H1 (cell line): Measurements from ENCODE around the gene DHRS7C. TPM values are rescaled to one million over a fixed set of nuclear protein-coding genes. Genes with fewer than 3 reads are reported as not detected.
A peak's percentile ranks its signal among the peaks of the same experiment; 100 is the strongest.

Experiments used
- CTCF ChIA-PET: fragments of 300-600 bp; sonication (Branson Sonifier 250); formaldehyde crosslinking; loops from one replicate; lab custom pipeline; 2021; ENCODE audit not compliant: partially characterized antibody; lab: Charles Lee
- POLR2A ChIA-PET: fragments of 300-600 bp; sonication (Branson Sonifier 250); formaldehyde crosslinking; loops from one replicate; lab custom pipeline; 2021; ENCODE audit warnings: inconsistent platforms; ENCODE audit not compliant: partially characterized antibody; lab: Charles Lee
- DNase-seq, 2 experiments: peaks; one replicate each; pipeline versions ENCODE4 v3.0.0 to v3.0.0-alpha.2; 2010 to 2022; ENCODE audit warnings: low spot score in 2 of 2, low read depth in 1 of 2, mixed read lengths in 1 of 2
- FAIRE-seq: peaks from 2 replicates; lab custom pipeline; 2011; peaks lifted over from hg19 to GRCh38; lab: Jason Lieb, UNC
- H2AFZ ChIP-seq: 2 replicates; pipeline ENCODE4 v1.8.1; 2012; ENCODE audit warnings: low read length, inconsistent platforms
- H2AK5ac ChIP-seq: 2 replicates; pipeline ENCODE4 v1.6.1; 2013; ENCODE audit warnings: low read depth, low read length
- H2BK120ac ChIP-seq: replicated peaks from 2 replicates; pipeline ENCODE3; 2013; ENCODE audit warnings: low read depth, low read length, inconsistent platforms
- H2BK12ac ChIP-seq: 2 replicates; pipeline ENCODE4 v1.6.1; 2013; ENCODE audit warnings: low read depth, low read length
- H2BK15ac ChIP-seq: 2 replicates; pipeline ENCODE4 v1.6.1; 2013; ENCODE audit warnings: low read length
- H2BK20ac ChIP-seq: 2 replicates; pipeline ENCODE4 v1.6.1; 2013; ENCODE audit warnings: low read length
- H2BK5ac ChIP-seq: 2 replicates; pipeline ENCODE4 v1.6.1; 2013; ENCODE audit warnings: low read depth, low read length
- H3K14ac ChIP-seq: 2 replicates; pipeline ENCODE4 v1.6.1; 2013; ENCODE audit warnings: inconsistent platforms; ENCODE audit not compliant: insufficient read length
- H3K18ac ChIP-seq: 2 replicates; pipeline ENCODE4 v1.6.1; 2013; ENCODE audit warnings: low read length; ENCODE audit errors: extremely low read depth
- H3K23ac ChIP-seq: 2 replicates; pipeline ENCODE4 v1.6.1; 2013; ENCODE audit warnings: inconsistent platforms; ENCODE audit not compliant: insufficient read length
- H3K23me2 ChIP-seq: 2 replicates; pipeline ENCODE4 v1.6.1; 2013; ENCODE audit warnings: low read depth, low read length
- H3K27ac ChIP-seq: 2 replicates; pipeline ENCODE4 v1.6.1; 2011; ENCODE audit warnings: low read depth, low read length, inconsistent platforms
- H3K27me3 ChIP-seq, 4 experiments: replicated peaks in 1 of 4; 1 replicate in 1 of 4; 2 replicates in 3 of 4; pipeline versions ENCODE4 v1.6.1 to v1.8.1; 2011 to 2013; ENCODE audit warnings: low read length in 3 of 4, mild to moderate bottlenecking in 3 of 4, inconsistent platforms in 2 of 4, mixed read lengths in 2 of 4, moderate library complexity in 1 of 4; ENCODE audit not compliant: control insufficient read depth in 3 of 4, insufficient read depth in 3 of 4; ENCODE audit errors: extremely low read depth in 1 of 4
- H3K36me3 ChIP-seq, 4 experiments: 2 replicates each; pipeline versions ENCODE4 v1.6.1 to v1.8.1; 2011 to 2013; ENCODE audit warnings: mild to moderate bottlenecking in 4 of 4, low read length in 3 of 4, moderate library complexity in 2 of 4, control low read depth in 1 of 4, inconsistent platforms in 1 of 4; ENCODE audit not compliant: insufficient read depth in 4 of 4, control insufficient read depth in 2 of 4
- H3K4ac ChIP-seq: replicated peaks from 2 replicates; pipeline ENCODE3; 2013; ENCODE audit warnings: low read length, low read depth, mixed read lengths, inconsistent platforms; ENCODE audit not compliant: insufficient read length
- H3K4me1 ChIP-seq, 4 experiments: replicated peaks in 1 of 4; 1 replicate in 1 of 4; 2 replicates in 3 of 4; pipeline versions ENCODE4 v1.6.1 to v1.8.1; 2011 to 2013; ENCODE audit warnings: low read length in 3 of 4, inconsistent platforms in 2 of 4, mixed read lengths in 1 of 4; ENCODE audit not compliant: insufficient read depth in 4 of 4, control insufficient read depth in 3 of 4
- H3K4me2 ChIP-seq, 2 experiments: 2 replicates each; pipeline versions ENCODE4 v1.6.1 to v1.8.1; 2011 to 2013; ENCODE audit warnings: low read depth in 2 of 2, low read length in 2 of 2, control low read depth in 1 of 2, inconsistent platforms in 1 of 2, mild to moderate bottlenecking in 1 of 2; ENCODE audit not compliant: insufficient read depth in 1 of 2
- H3K4me3 ChIP-seq, 4 experiments: fragments of 200-600, 300-600 bp in 1 of 4; sonication (generic), shearing (Covaris generic), sonication (Bioruptor Twin) in 1 of 4; 2 replicates each; pipeline versions ENCODE4 v1.5.1 to v1.8.1; 2011 to 2016; ENCODE audit warnings: low read length in 4 of 4, low read depth in 3 of 4, control low read depth in 2 of 4, inconsistent platforms in 2 of 4, mild to moderate bottlenecking in 2 of 4, mixed read lengths in 1 of 4, moderate library complexity in 1 of 4; ENCODE audit not compliant: insufficient read depth in 2 of 4; ENCODE audit errors: extremely low read depth in 1 of 4
- H3K56ac ChIP-seq: replicated peaks from 2 replicates; pipeline ENCODE3; 2013; ENCODE audit warnings: low read depth, mild to moderate bottlenecking, mixed read lengths, low read length, inconsistent platforms; ENCODE audit not compliant: insufficient read length
- H3K79me1 ChIP-seq: 2 replicates; pipeline ENCODE4 v1.6.1; 2013; ENCODE audit warnings: low read depth, low read length, control low read depth
- H3K79me2 ChIP-seq, 2 experiments: 2 replicates each; pipeline versions ENCODE4 v1.6.1 to v1.8.1; 2012 to 2013; ENCODE audit warnings: low read length in 2 of 2, mild to moderate bottlenecking in 2 of 2, inconsistent platforms in 1 of 2; ENCODE audit not compliant: insufficient read depth in 2 of 2, control insufficient read depth in 1 of 2
- H3K9ac ChIP-seq, 4 experiments: replicated peaks in 1 of 4; 1 replicate in 1 of 4; 2 replicates in 3 of 4; pipeline versions ENCODE4 v1.6.1 to v1.8.1; 2011 to 2013; ENCODE audit warnings: low read depth in 3 of 4, low read length in 3 of 4, control low read depth in 2 of 4, mild to moderate bottlenecking in 2 of 4, moderate library complexity in 2 of 4, inconsistent platforms in 1 of 4; ENCODE audit errors: extremely low read depth in 1 of 4
- H3K9me3 ChIP-seq, 2 experiments: 2 replicates each; pipeline versions ENCODE4 v1.6.1 to v1.8.1; 2012 to 2013; ENCODE audit warnings: mild to moderate bottlenecking in 2 of 2, moderate library complexity in 2 of 2, control low read depth in 1 of 2, inconsistent platforms in 1 of 2, low read depth in 1 of 2, low read length in 1 of 2, mixed read lengths in 1 of 2; ENCODE audit not compliant: insufficient read depth in 2 of 2
- H4K20me1 ChIP-seq, 2 experiments: replicated peaks in 1 of 2; 2 replicates each; pipeline versions ENCODE3 to v1.8.1; 2011 to 2013; ENCODE audit warnings: inconsistent platforms in 2 of 2, low read length in 2 of 2, mild to moderate bottlenecking in 1 of 2; ENCODE audit not compliant: insufficient read depth in 2 of 2, control insufficient read depth in 1 of 2
- H4K5ac ChIP-seq: 2 replicates; pipeline ENCODE4 v1.6.1; 2013; ENCODE audit warnings: low read length, low read depth, mixed read lengths, inconsistent platforms; ENCODE audit not compliant: insufficient read length
- H4K8ac ChIP-seq: 2 replicates; pipeline ENCODE4 v1.8.0; 2013; ENCODE audit warnings: mild to moderate bottlenecking, moderate library complexity, low read length, inconsistent platforms; ENCODE audit not compliant: insufficient read depth; ENCODE audit errors: extremely low read depth
- H4K91ac ChIP-seq: replicated peaks from 2 replicates; pipeline ENCODE3; 2013; ENCODE audit warnings: low read length, mixed read lengths, inconsistent platforms; ENCODE audit not compliant: insufficient read length
- BCL11A ChIP-seq, 2 experiments: IDR thresholded peaks; one replicate each; pipeline ENCODE4 v1.6.1; 2011; ENCODE audit warnings: low read depth in 2 of 2, low read length in 2 of 2, mild to moderate bottlenecking in 2 of 2
- CBX8 ChIP-seq: fragments of 300-800, 300-1000 bp; sonication (generic); IDR thresholded peaks from 2 replicates; pipeline ENCODE4 v1.7.1; 2016; ENCODE audit warnings: low read depth, low read length, borderline replicate concordance
- CREB1 ChIP-seq: IDR thresholded peaks from 2 replicates; pipeline ENCODE4 v1.6.1; 2012; ENCODE audit warnings: inconsistent platforms
- CTCF ChIP-seq, 3 experiments: IDR thresholded peaks; 1 replicate in 2 of 3; 2 replicates in 1 of 3; pipeline versions ENCODE4 v1.5.1 to v1.6.1; 2011; ENCODE audit warnings: low read length in 3 of 3, mild to moderate bottlenecking in 3 of 3, inconsistent platforms in 2 of 3, low read depth in 1 of 3, moderate library complexity in 1 of 3; ENCODE audit not compliant: insufficient read depth in 1 of 3; ENCODE audit errors: control extremely low read depth in 1 of 3
- PHF8 ChIP-seq: fragments of 200-600 bp; sonication (generic); conservative IDR thresholded peaks from 2 replicates; pipeline ENCODE4 v1.7.1; 2012; ENCODE audit warnings: low read depth, mild to moderate bottlenecking, inconsistent platforms, low read length, moderate library complexity
- POLR2AphosphoS5 ChIP-seq: IDR thresholded peaks from 2 replicates; pipeline ENCODE4 v1.6.1; 2011; ENCODE audit warnings: low read depth, low read length
- RAD21 ChIP-seq, 2 experiments: IDR thresholded peaks in 1 of 2; conservative IDR thresholded peaks in 1 of 2; 2 replicates each; pipeline ENCODE4 v1.6.1; 2011; ENCODE audit warnings: low read depth in 2 of 2, low read length in 2 of 2, improper control_type of control experiment in 1 of 2, inconsistent platforms in 1 of 2, mild to moderate bottlenecking in 1 of 2, moderate library complexity in 1 of 2
- SRF ChIP-seq: IDR thresholded peaks from 2 replicates; pipeline ENCODE4 v1.6.1; 2011; ENCODE audit warnings: mild to moderate bottlenecking, low read depth, low read length, moderate library complexity
- USF2 ChIP-seq: IDR thresholded peaks from 2 replicates; pipeline ENCODE4 v1.6.1; 2011; ENCODE audit warnings: low read length, improper control_type of control experiment
- WGBS, 2 experiments: shearing (Covaris generic) in 1 of 2; methylation state at CpG; one replicate each; pipeline versions ENCODE4 v1.1.6 to v1.1.7; 2013 to 2015; ENCODE audit warnings: low lambda C conversion rate in 2 of 2, mixed read lengths in 2 of 2, inconsistent platforms in 1 of 2, low coverage in 1 of 2, missing lambda C conversion rate in 1 of 2; ENCODE audit not compliant: insufficient replicate concordance in 2 of 2, insufficient coverage in 1 of 2, insufficient read length in 1 of 2; ENCODE audit errors: extremely low coverage in 1 of 2, missing lambda C conversion rate in 1 of 2; 5-methylcytosine and 5-hydroxymethylcytosine counted together
- polyA plus RNA-seq, 7 experiments: library from polyadenylated mRNA; depleted of rRNA in 3 of 7; stranded (reverse) in 5 of 7; unstranded in 2 of 7; fragments of >200 nt in 5 of 7; fragments of 200-250 nt in 2 of 7; gene quantifications; 1 replicate in 5 of 7; 2 replicates in 1 of 7; 4 replicates in 1 of 7; pipeline versions ENCODE4 v1.2.1 to v1.2.3, GENCODE V29; 2011 to 2013; ENCODE audit warnings: missing spikeins in 2 of 7, mixed read lengths in 2 of 7
- total RNA-seq: library from RNA; stranded (reverse); fragmentation: NEBNext Ultra II Directional; extraction: Animal tissue kit (Norgen Biotek cat#: 25700); gene quantifications from 2 replicates; pipeline ENCODE4 v1.2.1, GENCODE V29; 2021

Gene DHRS7C
- total and polyA plus RNA-seq, 2 of the 8 experiments (the other 6 are each of a cell fraction or from before 2014, with no cell fraction given): not detected

GRCh38 chr17:9839433-9839832 is 48.0 kb upstream of the DHRS7C start:
- Histone ChIP-seq H3K23me2 (no peaks in the 10 kb centered on the region; the same call in 1 of the 2 replicates), H3K23ac (no peak overlapping the region), H3K27me3 (no peaks in the 10 kb centered on the region), H3K36me3 (no peaks in the 10 kb centered on the region; a peak in 1 of 8 replicates), H2BK120ac (no peak overlapping the region), H3K4ac (no peak overlapping the region), H3K4me2 (no peak overlapping the region), H4K8ac (no peak overlapping the region), H3K27ac (no peak overlapping the region), H2BK12ac (peak overlapping the region; percentile 10; the same call in 1 of the 2 replicates), H3K4me1 (peaks cover 0 to 4% (median 2%) of the 10 kb centered on the region in 4 experiments; a peak in 2 of 7 replicates), H4K91ac (no peak overlapping the region), H3K4me3 (no peak overlapping the region), H3K14ac (no peak overlapping the region), H2AFZ (no peak overlapping the region), H3K79me1 (no peaks in the 10 kb centered on the region), H3K18ac (no peak overlapping the region), H2BK20ac (no peak overlapping the region), H2AK5ac (0 out of 2 replicates have a peak overlapping the region, but pooled peaks have one; percentile 5), H3K56ac (no peak overlapping the region), H4K20me1 (no peaks in the 10 kb centered on the region), H3K9ac (no peak overlapping the region), H2BK15ac (no peak overlapping the region), H4K5ac (no peak overlapping the region), H2BK5ac (no peak overlapping the region), H3K79me2 (no peaks in the 10 kb centered on the region), H3K9me3 (no peaks in the 10 kb centered on the region)
- TF ChIP-seq BCL11A (IDR thresholded peaks at IDR 0.05; ENCODE audit: low read depth in 2 of 2, low read length in 2 of 2) (no peak), CREB1 (no peak), PHF8 (no peak), RAD21 (IDR thresholded peaks at IDR 0.05 in 1 of 2, conservative IDR thresholded peaks at IDR 0.05 in 1 of 2; ENCODE audit: low read depth in 2 of 2, low read length in 2 of 2) (peak; percentile 11 to 32; a peak in 3 of 4 replicates), SRF (no peak), POLR2AphosphoS5 (no peak), CTCF (IDR thresholded peaks at IDR 0.05; ENCODE audit: control extremely low read depth in 1 of 3, insufficient read depth in 1 of 3, low read depth in 1 of 3, low read length in 3 of 3) (peak; percentile 47 to 63 (median 54)), CBX8 (no peak), USF2 (no peak)
- no peak for FAIRE-seq
- CTCF ChIA-PET: interaction anchor here (0.5 to 3.2 kb wide), 7 partner anchors 9 to 792 kb away, joined by 3 to 14 read pairs (median 3); partner anchors contain the start of gene GLP2R
- 55% methylated on average over 4 of the region's 4 CpGs; no CpG with 5 or more reads in 1 of the 2 experiments for WGBS, 2 experiments
- POLR2A ChIA-PET: no interaction called here
- peak in 1 of 2 experiments; percentile 3 for DNase-seq
